Fibroblast of lung (primary cell): ENCODE data around the gene AFP. TPM values are rescaled to one million over a fixed set of nuclear protein-coding genes. Genes with fewer than 3 reads are reported as not detected.

Source experiments
- DNase-seq, 2 donors: peaks; one replicate each; pipeline versions ENCODE4 v3.0.0 to v3.0.0-alpha.2; 2010; ENCODE audit warnings: low read depth in 2 of 2
- H2AFZ ChIP-seq: 2 replicates; pipeline ENCODE4 v1.5.1; 2012; ENCODE audit warnings: low read length, control low read depth, inconsistent platforms
- H3K27ac ChIP-seq: 2 replicates; pipeline ENCODE4 v1.5.1; 2011; ENCODE audit warnings: low read length, control low read depth; ENCODE audit not compliant: insufficient read depth
- H3K27me3 ChIP-seq: 2 replicates; pipeline ENCODE4 v1.5.1; 2011; ENCODE audit warnings: mild to moderate bottlenecking, low read length; ENCODE audit not compliant: control insufficient read depth, insufficient read depth
- H3K36me3 ChIP-seq: 2 replicates; pipeline ENCODE4 v1.5.1; 2011; ENCODE audit warnings: low read length; ENCODE audit not compliant: control insufficient read depth, insufficient read depth
- H3K4me1 ChIP-seq: 2 replicates; pipeline ENCODE4 v1.5.1; 2011; ENCODE audit warnings: low read length; ENCODE audit not compliant: control insufficient read depth, insufficient read depth; ENCODE audit errors: extremely low read depth
- H3K4me2 ChIP-seq: 2 replicates; pipeline ENCODE4 v1.5.1; 2011; ENCODE audit warnings: low read length, control low read depth; ENCODE audit not compliant: insufficient read depth; ENCODE audit errors: extremely low read depth
- H3K4me3 ChIP-seq, 4 experiments: fragments of 200-600 bp in 1 of 4; sonication (generic) in 1 of 4; replicated peaks in 1 of 4; 2 replicates each; pipeline ENCODE4 v1.5.1; 2011 to 2016; ENCODE audit warnings: low read length in 4 of 4, low read depth in 3 of 4, mild to moderate bottlenecking in 3 of 4, control low read depth in 2 of 4, inconsistent platforms in 1 of 4, mixed read lengths in 1 of 4; ENCODE audit not compliant: insufficient read depth in 1 of 4; ENCODE audit errors: control extremely low read depth in 1 of 4
- H3K79me2 ChIP-seq: 2 replicates; pipeline ENCODE4 v1.5.1; 2012; ENCODE audit warnings: mild to moderate bottlenecking, low read length, inconsistent platforms; ENCODE audit not compliant: control insufficient read depth, insufficient read depth
- H3K9ac ChIP-seq: 2 replicates; pipeline ENCODE4 v1.5.1; 2011; ENCODE audit warnings: mild to moderate bottlenecking, low read length, control low read depth; ENCODE audit not compliant: insufficient read depth
- H3K9me3 ChIP-seq: 2 replicates; pipeline ENCODE4 v1.5.1; 2012; ENCODE audit warnings: low read depth, low read length; ENCODE audit not compliant: control insufficient read depth, insufficient read depth
- H4K20me1 ChIP-seq: 2 replicates; pipeline ENCODE4 v1.5.1; 2011; ENCODE audit warnings: low read length; ENCODE audit not compliant: control insufficient read depth, insufficient read depth; ENCODE audit errors: extremely low read depth
- EZH2 ChIP-seq: IDR thresholded peaks from 2 replicates; pipeline ENCODE4 v1.5.1; 2012; ENCODE audit warnings: low read length, control low read depth, mild to moderate bottlenecking; ENCODE audit errors: missing control alignments
- polyA plus RNA-seq, 2 donors: library from polyadenylated mRNA; depleted of rRNA in 1 of 2; stranded (reverse) in 1 of 2; unstranded in 1 of 2; fragments of >200 nt; gene quantifications; 2 replicates each; pipeline ENCODE4 v1.2.1, GENCODE V29; 2011 to 2012; ENCODE audit warnings: missing spikeins in 1 of 2
- total RNA-seq: library from RNA; depleted of rRNA; stranded (reverse); fragments of >200 nt; gene quantifications from 2 replicates; pipeline ENCODE4 v1.2.1, GENCODE V29; 2014
- TF ChIP-seq, protein P1 (sequence below), 2 donors: IDR thresholded peaks in 1 of 2; conservative IDR thresholded peaks in 1 of 2; 1 replicate in 1 of 2; 2 replicates in 1 of 2; pipeline ENCODE4 v1.5.1; 2011 to 2012; ENCODE audit warnings: low read length in 2 of 2, control low read depth in 1 of 2, inconsistent platforms in 1 of 2, low read depth in 1 of 2, mild to moderate bottlenecking in 1 of 2

AFP gene
- total and polyA plus RNA-seq, 2 donors (not counting 1 experiment from before 2014, with no cell fraction given) = 0.35 to 0.83 TPM

DNA sequence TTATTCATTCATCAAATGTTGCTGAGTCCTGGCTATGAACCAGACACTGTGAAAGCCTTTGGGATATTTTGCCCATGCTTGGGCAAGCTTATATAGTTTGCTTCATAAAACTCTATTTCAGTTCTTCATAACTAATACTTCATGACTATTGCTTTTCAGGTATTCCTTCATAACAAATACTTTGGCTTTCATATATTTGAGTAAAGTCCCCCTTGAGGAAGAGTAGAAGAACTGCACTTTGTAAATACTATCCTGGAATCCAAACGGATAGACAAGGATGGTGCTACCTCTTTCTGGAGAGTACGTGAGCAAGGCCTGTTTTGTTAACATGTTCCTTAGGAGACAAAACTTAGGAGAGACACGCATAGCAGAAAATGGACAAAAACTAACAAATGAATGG lies 1.7 kb upstream of the AFP start:
- peaks cover 6% of the 10 kb centered on the region for H3K27me3 ChIP-seq
- TF ChIP-seq, protein P1, sequence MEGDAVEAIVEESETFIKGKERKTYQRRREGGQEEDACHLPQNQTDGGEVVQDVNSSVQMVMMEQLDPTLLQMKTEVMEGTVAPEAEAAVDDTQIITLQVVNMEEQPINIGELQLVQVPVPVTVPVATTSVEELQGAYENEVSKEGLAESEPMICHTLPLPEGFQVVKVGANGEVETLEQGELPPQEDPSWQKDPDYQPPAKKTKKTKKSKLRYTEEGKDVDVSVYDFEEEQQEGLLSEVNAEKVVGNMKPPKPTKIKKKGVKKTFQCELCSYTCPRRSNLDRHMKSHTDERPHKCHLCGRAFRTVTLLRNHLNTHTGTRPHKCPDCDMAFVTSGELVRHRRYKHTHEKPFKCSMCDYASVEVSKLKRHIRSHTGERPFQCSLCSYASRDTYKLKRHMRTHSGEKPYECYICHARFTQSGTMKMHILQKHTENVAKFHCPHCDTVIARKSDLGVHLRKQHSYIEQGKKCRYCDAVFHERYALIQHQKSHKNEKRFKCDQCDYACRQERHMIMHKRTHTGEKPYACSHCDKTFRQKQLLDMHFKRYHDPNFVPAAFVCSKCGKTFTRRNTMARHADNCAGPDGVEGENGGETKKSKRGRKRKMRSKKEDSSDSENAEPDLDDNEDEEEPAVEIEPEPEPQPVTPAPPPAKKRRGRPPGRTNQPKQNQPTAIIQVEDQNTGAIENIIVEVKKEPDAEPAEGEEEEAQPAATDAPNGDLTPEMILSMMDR (conservative IDR thresholded peaks at IDR 0.05 in 1 of 2, IDR thresholded peaks at IDR 0.05 in 1 of 2; ENCODE audit: low read depth in 1 of 2, low read length in 2 of 2) = peak; percentile 26 to 61
- no peak for TF ChIP-seq EZH2
- no peak overlapping the region for H2AFZ ChIP-seq
- H3K36me3 ChIP-seq = no peaks in the 10 kb centered on the region
- H3K79me2 ChIP-seq = no peaks in the 10 kb centered on the region
- H3K4me3 ChIP-seq = no peak overlapping the region
- no peaks in the 10 kb centered on the region for H4K20me1 ChIP-seq
- H3K4me2 ChIP-seq = no peak overlapping the region
- no peak overlapping the region for H3K9ac ChIP-seq
- no peak overlapping the region for H3K27ac ChIP-seq
- no peaks in the 10 kb centered on the region for H3K9me3 ChIP-seq
- DNase-seq = peak; percentile 3 to 24
- H3K4me1 ChIP-seq = no peaks in the 10 kb centered on the region

DNA sequence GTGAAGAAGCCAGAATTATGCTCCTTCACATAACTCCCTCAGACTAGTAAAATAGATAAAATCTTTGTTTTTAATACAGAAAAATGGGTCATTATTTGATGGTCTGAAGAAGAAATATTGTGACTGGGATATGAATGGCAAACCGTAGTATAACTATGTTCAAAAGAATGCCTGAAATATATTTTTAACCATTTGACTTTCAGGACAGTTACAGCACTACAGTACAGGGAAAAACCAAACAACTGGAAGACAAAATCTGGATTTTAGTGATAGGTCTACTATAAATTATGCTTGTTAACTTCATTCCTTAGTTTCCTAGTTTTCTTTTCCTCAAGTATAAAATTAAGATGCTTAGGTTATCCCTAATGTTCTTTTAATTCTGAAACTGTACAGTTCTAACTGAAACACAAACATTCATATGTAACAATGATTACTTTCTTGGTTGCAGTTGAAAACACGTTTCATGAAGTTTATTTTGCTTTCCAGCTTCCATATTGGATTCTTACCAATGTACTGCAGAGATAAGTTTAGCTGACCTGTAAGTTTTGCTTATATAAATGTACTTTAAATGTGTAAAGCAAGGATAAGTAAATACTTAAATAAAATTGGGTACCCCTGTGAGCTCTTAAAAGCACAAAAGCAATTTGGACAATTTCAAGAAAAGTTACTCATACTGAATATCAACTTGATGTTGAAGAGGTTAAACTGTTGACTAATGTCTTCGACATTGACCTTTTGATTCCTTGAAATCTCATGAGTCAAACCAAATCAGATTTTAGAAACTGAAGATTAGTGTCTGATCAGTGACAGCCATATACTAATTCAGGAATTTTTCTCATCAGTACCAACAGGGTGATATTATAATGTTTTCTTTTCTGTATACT lies 895 bp downstream of the AFP start:
- Histone ChIP-seq H3K36me3 (no peaks in the 10 kb centered on the region), H2AFZ (no peak overlapping the region), H3K4me3 (no peak overlapping the region), H3K27me3 (peaks cover 2% of the 10 kb centered on the region), H3K9me3 (no peaks in the 10 kb centered on the region), H4K20me1 (no peaks in the 10 kb centered on the region), H3K4me1 (no peaks in the 10 kb centered on the region), H3K79me2 (no peaks in the 10 kb centered on the region), H3K4me2 (no peak overlapping the region), H3K27ac (no peak overlapping the region), H3K9ac (no peak overlapping the region)
- no peak for TF ChIP-seq EZH2
- TF ChIP-seq, protein P1 (conservative IDR thresholded peaks at IDR 0.05 in 1 of 2, IDR thresholded peaks at IDR 0.05 in 1 of 2; ENCODE audit: low read depth in 1 of 2, low read length in 2 of 2) = no peak
- DNase-seq = no peak

DNA sequence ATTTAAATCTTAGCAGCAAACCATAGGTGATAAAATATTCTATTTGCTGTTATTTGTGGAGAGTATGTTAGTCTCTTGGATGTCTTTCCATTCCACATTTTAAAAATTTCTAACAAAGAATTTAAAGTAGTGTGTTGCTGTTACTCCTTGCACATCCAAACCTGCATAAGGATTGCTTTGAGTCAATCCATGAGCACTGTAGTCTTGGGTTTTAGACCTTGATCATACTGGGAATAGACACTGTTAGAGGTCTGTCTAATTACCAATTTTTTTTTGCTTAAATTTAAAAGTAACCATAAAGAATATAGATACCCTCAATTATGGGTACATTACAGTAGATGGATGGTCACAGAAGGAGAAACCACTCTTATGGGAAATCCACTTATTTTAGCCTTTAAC lies 1.5 kb downstream of the AFP start:
- Histone ChIP-seq H3K4me2 (no peak overlapping the region), H3K27me3 (peaks cover 2% of the 10 kb centered on the region), H3K27ac (no peak overlapping the region), H3K4me1 (no peaks in the 10 kb centered on the region), H3K9me3 (no peaks in the 10 kb centered on the region), H3K36me3 (no peaks in the 10 kb centered on the region), H3K4me3 (no peak overlapping the region), H3K79me2 (no peaks in the 10 kb centered on the region), H2AFZ (no peak overlapping the region), H4K20me1 (no peaks in the 10 kb centered on the region), H3K9ac (no peak overlapping the region)
- no peak for DNase-seq
- TF ChIP-seq, protein P1 (conservative IDR thresholded peaks at IDR 0.05 in 1 of 2, IDR thresholded peaks at IDR 0.05 in 1 of 2; ENCODE audit: low read depth in 1 of 2, low read length in 2 of 2) = no peak
- TF ChIP-seq EZH2 = no peak
